NCI-H187 (cell line): ENCODE results near the gene CSPG4.
A peak's percentile ranks its signal among the peaks of the same experiment; 100 is the strongest.
"Not testable (repeated sequence)": the region's sequence is repeated elsewhere in the genome, so short reads cannot be mapped to it uniquely, and the experiment has no call there.

Experiments used
- DNase-seq, 2 experiments: peaks; one replicate each; lab custom pipeline; 2025; lab: John Stamatoyannopoulos, UW

Gene CSPG4

GRCh38 chr15:75738014-75738646 lies 25.5 kb upstream of the CSPG4 start:
- DNase-seq: no peak

- DNase-seq: not testable (repeated sequence)
These were observed 24.7 kb upstream of the CSPG4 start for GRCh38 chr15:75737116-75738013.

GRCh38 chr15:75736256-75736655 lies 23.6 kb upstream of the CSPG4 start:
- no peak for DNase-seq

- not testable (repeated sequence) for DNase-seq
These were observed 22.5 kb upstream of the CSPG4 start for GRCh38 chr15:75734861-75735760.

GRCh38 chr15:75733761-75734651 lies 21.4 kb upstream of the CSPG4 start:
- no peak for DNase-seq

- peak in 1 of 2 experiments; percentile 9 for DNase-seq
These were observed 20.3 kb upstream of the CSPG4 start for GRCh38 chr15:75732809-75733451.

GRCh38 chr15:75732177-75732808 lies 19.6 kb upstream of the CSPG4 start:
- DNase-seq: no peak

- DNase-seq: no peak
These were observed 18.9 kb upstream of the CSPG4 start for GRCh38 chr15:75731248-75732151.

GRCh38 chr15:75730376-75731247 lies 18.0 kb upstream of the CSPG4 start:
- DNase-seq: not testable (repeated sequence)

GRCh38 chr15:75729326-75730069 lies 16.9 kb upstream of the CSPG4 start:
- no peak for DNase-seq

GRCh38 chr15:75727851-75728715 lies 15.4 kb upstream of the CSPG4 start:
- DNase-seq: peak in 1 of 2 experiments; percentile 24

GRCh38 chr15:75727031-75727531 lies 14.4 kb upstream of the CSPG4 start:
- DNase-seq: no peak

- DNase-seq: no peak
These were observed 13.3 kb upstream of the CSPG4 start for GRCh38 chr15:75725719-75726607.

- no peak for DNase-seq
These were observed 12.5 kb upstream of the CSPG4 start for GRCh38 chr15:75725006-75725718.
